ENCODE data around the gene PRDM5.

Gene PRDM5

DNA sequence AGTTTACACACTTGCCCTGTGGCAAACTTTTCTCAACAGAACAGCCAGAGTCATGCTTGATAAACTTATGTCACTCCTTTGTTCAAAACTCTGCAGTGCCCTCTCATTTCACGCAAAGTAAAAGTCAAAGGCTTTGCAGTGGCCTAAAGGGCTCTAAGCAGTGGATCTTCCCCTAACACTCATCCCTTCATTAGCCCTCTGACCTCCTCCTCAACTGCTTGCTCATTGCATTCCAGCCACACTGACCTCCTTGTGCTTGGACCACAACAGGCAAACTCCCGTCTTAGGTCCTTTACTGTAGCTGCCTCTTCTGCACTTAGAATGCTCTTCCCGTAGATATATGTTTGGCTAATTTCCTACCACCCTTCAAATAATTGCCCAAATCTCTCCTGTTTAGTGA is 5.6 kb downstream of the PRDM5 start:
- 86 to 87% methylated on average over 2 of the region's 3 CpGs for WGBS, 2 experiments
- Histone ChIP-seq H3K9me3 (ENCODE audit: control insufficient read depth, low read length) (no peaks in the 10 kb centered on the region), H3K27ac (ENCODE audit: insufficient read depth, low read depth, low read length, poor library complexity, severe bottlenecking) (peak overlapping the region; percentile 74), H3K27me3 (ENCODE audit: control insufficient read depth, insufficient read depth, low read length, poor library complexity, severe bottlenecking) (no peaks in the 10 kb centered on the region), H3K4me1 (ENCODE audit: control insufficient read depth, insufficient read depth, low read length) (peaks cover 31% of the 10 kb centered on the region), H3K36me3 (ENCODE audit: control insufficient read depth, insufficient read depth, low read length) (no peaks in the 10 kb centered on the region), H3K4me3 (ENCODE audit: insufficient read depth, low read depth, low read length) (no peak overlapping the region)

DNA sequence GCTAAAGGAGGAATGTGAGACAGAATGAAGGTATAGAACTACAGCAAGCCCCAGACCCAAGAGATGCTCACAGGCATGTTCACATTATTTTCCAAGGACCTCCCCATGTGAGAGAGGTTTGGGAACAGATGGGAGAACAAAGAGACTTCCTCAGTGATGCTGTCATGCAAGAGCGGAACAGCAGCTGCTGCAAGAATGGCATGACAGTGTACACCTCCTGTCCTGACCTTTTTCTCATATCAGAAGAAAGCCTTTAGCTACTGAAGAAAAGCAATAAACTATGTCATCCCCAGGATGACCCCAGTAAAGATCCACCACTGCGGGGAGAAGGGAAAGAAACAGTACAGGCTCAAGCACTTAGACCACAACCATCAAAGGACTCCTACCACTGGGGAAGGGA is 7.2 kb downstream of the PRDM5 start:
- Histone ChIP-seq H3K36me3 (ENCODE audit: control insufficient read depth, insufficient read depth, low read length) (no peaks in the 10 kb centered on the region), H3K4me3 (ENCODE audit: insufficient read depth, low read depth, low read length) (no peak overlapping the region), H3K4me1 (ENCODE audit: control insufficient read depth, insufficient read depth, low read length) (peaks cover 24% of the 10 kb centered on the region), H3K27me3 (ENCODE audit: control insufficient read depth, insufficient read depth, low read length, poor library complexity, severe bottlenecking) (no peaks in the 10 kb centered on the region), H3K27ac (ENCODE audit: insufficient read depth, low read depth, low read length, poor library complexity, severe bottlenecking) (peak overlapping the region; percentile 56), H3K9me3 (ENCODE audit: control insufficient read depth, low read length) (no peaks in the 10 kb centered on the region)
- 86% methylated on average over 2 of the region's 2 CpGs for WGBS, 2 experiments

DNA sequence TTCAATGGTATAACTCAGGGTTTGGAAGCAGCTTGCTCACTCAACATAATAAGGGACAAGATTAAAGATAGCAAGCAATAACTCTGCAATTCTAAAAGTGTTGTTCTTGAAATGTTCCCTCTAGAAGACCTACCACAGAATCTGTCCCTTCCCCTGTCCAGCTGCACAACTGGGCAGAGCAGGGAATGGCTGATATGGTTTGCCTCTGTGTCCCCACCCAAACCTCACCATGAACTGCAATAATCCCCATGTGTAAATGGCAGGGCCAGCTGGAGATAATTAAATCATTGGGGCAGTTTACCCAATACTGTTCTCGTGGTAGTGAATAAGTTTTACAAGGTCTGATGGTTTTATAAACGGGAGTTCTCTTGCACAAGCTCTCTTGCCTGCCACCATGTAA is 19.1 kb downstream of the PRDM5 start:
- H3K27ac ChIP-seq (ENCODE audit: insufficient read depth, low read depth, low read length, poor library complexity, severe bottlenecking): no peak overlapping the region
- no peaks in the 10 kb centered on the region for H3K36me3 ChIP-seq (ENCODE audit: control insufficient read depth, insufficient read depth, low read length)
- H3K27me3 ChIP-seq (ENCODE audit: control insufficient read depth, insufficient read depth, low read length, poor library complexity, severe bottlenecking): no peaks in the 10 kb centered on the region
- 96 to 97% methylated on average over 2 of the region's 2 CpGs for WGBS, 2 experiments
- H3K4me3 ChIP-seq (ENCODE audit: insufficient read depth, low read depth, low read length): no peak overlapping the region
- no peaks in the 10 kb centered on the region for H3K4me1 ChIP-seq (ENCODE audit: control insufficient read depth, insufficient read depth, low read length)
- H3K9me3 ChIP-seq (ENCODE audit: control insufficient read depth, low read length): no peaks in the 10 kb centered on the region

DNA sequence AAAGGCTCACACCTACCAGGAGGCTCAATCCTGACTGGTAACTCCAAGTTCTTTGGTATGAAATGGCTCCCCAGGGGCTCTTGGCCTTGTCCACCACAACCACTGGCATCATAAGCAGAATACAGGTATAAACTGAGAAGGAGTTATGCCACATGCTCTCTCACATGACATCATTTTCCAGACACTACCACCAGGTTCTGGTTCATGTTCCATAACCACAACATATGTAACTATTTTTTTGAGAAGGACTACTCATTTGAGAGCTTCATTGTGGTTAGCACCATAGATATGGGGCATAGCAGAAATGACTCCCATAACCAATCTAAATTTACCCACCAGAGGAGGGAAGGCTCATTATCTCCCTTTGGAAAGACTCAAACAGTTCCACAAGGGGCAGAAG is 19.6 kb downstream of the PRDM5 start:
- no peaks in the 10 kb centered on the region for H3K9me3 ChIP-seq (ENCODE audit: control insufficient read depth, low read length)
- H3K36me3 ChIP-seq (ENCODE audit: control insufficient read depth, insufficient read depth, low read length): no peaks in the 10 kb centered on the region
- no peak overlapping the region for H3K27ac ChIP-seq (ENCODE audit: insufficient read depth, low read depth, low read length, poor library complexity, severe bottlenecking)
- H3K4me1 ChIP-seq (ENCODE audit: control insufficient read depth, insufficient read depth, low read length): no peaks in the 10 kb centered on the region
- H3K27me3 ChIP-seq (ENCODE audit: control insufficient read depth, insufficient read depth, low read length, poor library complexity, severe bottlenecking): no peaks in the 10 kb centered on the region
- no peak overlapping the region for H3K4me3 ChIP-seq (ENCODE audit: insufficient read depth, low read depth, low read length)

DNA sequence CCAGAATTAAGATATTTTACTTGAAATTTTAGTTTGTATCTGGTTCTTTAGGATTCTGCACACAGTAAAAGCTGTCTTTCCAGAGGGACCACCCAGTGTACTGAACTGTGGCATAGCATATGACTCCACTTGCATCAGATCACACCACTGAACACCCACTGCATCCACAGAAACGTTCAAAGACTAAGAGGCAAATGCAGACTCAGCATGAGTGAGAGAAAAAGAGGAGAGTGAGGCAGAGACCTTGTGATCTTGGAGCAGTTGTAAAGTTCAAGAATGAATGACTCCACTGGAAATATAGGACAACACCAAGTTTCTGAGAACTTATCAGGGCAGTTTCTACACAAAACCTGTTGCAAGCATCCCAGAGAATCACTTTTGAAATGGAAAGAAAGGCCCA is 20.8 kb downstream of the PRDM5 start:
- 80 to 91% methylated on average over 1 of the region's 1 CpG for WGBS, 2 experiments
- no peaks in the 10 kb centered on the region for H3K4me1 ChIP-seq (ENCODE audit: control insufficient read depth, insufficient read depth, low read length)
- no peaks in the 10 kb centered on the region for H3K36me3 ChIP-seq (ENCODE audit: control insufficient read depth, insufficient read depth, low read length)
- H3K27me3 ChIP-seq (ENCODE audit: control insufficient read depth, insufficient read depth, low read length, poor library complexity, severe bottlenecking): no peaks in the 10 kb centered on the region
- no peak overlapping the region for H3K27ac ChIP-seq (ENCODE audit: insufficient read depth, low read depth, low read length, poor library complexity, severe bottlenecking)
- no peak overlapping the region for H3K4me3 ChIP-seq (ENCODE audit: insufficient read depth, low read depth, low read length)
- no peaks in the 10 kb centered on the region for H3K9me3 ChIP-seq (ENCODE audit: control insufficient read depth, low read length)

DNA sequence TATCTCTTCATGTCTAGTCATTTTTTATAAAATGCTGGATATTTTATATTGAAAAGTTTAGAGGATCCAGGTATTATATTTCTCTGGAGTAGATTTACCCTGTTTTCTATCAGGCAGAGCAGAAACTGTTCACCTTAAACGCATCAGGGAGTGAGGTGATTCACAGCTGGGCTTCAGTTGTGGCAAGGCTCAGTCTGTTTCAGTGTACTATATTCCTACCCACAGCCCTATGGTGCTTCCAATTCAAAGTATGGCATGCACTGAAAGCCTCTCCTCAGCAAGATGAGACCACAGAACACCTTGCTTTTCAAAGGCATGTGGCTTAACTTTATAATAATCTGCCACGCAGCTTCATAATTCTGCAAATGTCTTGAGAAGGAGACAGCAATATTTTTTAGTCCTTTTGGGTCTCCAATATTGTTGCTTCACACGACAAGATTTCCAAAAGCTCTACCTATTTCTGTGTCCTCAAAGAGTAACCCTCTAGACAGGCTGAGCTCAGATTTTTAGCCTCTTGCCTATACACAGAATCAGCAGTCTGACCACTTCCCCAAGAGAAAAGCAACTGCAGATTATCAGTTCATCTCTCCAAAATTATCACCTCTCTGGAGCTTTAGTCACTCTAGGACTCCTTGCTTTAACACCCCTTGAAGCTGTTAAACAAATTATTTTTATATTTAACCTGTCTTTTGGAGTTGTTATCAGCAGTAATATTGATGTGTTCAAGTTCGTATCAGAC is 24.4 kb downstream of the PRDM5 start:
- Histone ChIP-seq H3K36me3 (ENCODE audit: control insufficient read depth, insufficient read depth, low read length) (no peaks in the 10 kb centered on the region), H3K4me3 (ENCODE audit: insufficient read depth, low read depth, low read length) (no peak overlapping the region), H3K4me1 (ENCODE audit: control insufficient read depth, insufficient read depth, low read length) (no peaks in the 10 kb centered on the region), H3K27me3 (ENCODE audit: control insufficient read depth, insufficient read depth, low read length, poor library complexity, severe bottlenecking) (no peaks in the 10 kb centered on the region), H3K27ac (ENCODE audit: insufficient read depth, low read depth, low read length, poor library complexity, severe bottlenecking) (no peak overlapping the region), H3K9me3 (ENCODE audit: control insufficient read depth, low read length) (no peaks in the 10 kb centered on the region)
- WGBS, 2 experiments: 90 to 94% methylated on average over 3 of the region's 4 CpGs

DNA sequence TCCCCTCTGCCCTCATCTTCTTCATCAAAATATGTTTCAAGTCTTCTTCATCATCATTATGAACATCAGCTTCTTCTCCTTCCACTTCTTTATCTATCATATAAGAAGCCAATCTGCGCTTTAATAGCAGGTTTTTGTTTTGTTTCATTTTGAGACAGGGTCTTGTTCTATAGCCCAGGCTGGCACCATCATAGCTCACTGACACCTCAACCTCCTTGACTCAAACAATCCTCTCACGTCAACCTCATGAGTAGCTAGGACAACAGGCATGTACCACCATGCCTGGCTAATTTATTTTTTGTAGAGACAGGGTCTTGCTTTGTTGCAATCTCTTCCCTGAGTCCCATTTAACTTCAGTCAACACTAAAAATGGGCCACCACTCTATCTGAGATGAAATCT is 27.0 kb downstream of the PRDM5 start:
- WGBS, 2 experiments: 96% methylated on average over 2 of the region's 2 CpGs
- Histone ChIP-seq H3K27ac (ENCODE audit: insufficient read depth, low read depth, low read length, poor library complexity, severe bottlenecking) (no peak overlapping the region), H3K4me3 (ENCODE audit: insufficient read depth, low read depth, low read length) (no peak overlapping the region), H3K9me3 (ENCODE audit: control insufficient read depth, low read length) (no peaks in the 10 kb centered on the region), H3K27me3 (ENCODE audit: control insufficient read depth, insufficient read depth, low read length, poor library complexity, severe bottlenecking) (no peaks in the 10 kb centered on the region), H3K36me3 (ENCODE audit: control insufficient read depth, insufficient read depth, low read length) (peaks cover 7% of the 10 kb centered on the region), H3K4me1 (ENCODE audit: control insufficient read depth, insufficient read depth, low read length) (no peaks in the 10 kb centered on the region)

DNA sequence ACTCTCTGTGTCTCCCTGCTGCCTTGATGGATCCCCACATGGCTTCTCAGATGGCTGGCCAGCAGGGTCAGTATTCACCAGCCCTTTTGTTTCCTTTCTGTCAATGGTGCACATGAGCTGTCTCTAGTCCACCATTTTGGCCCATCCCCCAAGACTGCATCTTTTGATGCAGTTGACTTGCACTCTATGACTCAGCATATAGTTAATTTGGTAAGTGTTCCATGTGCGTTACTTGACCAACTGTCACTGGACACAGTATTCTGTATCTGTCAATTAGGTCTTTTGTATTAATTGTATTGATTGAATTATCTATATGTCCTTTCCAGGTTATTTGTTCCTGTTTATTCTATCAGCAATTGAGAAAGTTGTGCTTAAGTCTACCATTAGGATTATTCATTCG is 29.2 kb downstream of the PRDM5 start:
- 96 to 100% methylated on average over 2 of the region's 2 CpGs for WGBS, 2 experiments
- no peak overlapping the region for H3K4me3 ChIP-seq (ENCODE audit: insufficient read depth, low read depth, low read length)

DNA sequence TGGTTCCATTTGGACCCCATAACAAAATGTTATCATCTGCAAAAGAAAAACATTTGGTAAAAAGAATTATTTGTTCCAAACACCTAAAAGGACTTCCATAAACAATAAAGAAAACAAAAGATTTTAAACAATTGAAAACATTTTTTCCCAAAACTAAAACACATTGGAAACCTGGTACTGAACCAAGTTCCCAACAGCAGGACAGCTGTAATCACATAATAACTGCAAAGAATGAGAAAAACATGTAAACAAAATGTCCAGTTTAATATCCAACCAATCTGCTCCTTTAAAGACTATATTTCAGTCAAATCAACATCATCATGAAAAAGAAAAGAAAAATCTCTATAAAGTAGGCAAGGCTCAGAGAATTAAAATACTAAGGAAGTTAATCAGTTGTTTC is 36.3 kb downstream of the PRDM5 start:
- Histone ChIP-seq H3K27me3 (ENCODE audit: control insufficient read depth, insufficient read depth, low read length, poor library complexity, severe bottlenecking) (no peaks in the 10 kb centered on the region), H3K36me3 (ENCODE audit: control insufficient read depth, insufficient read depth, low read length) (no peaks in the 10 kb centered on the region), H3K9me3 (ENCODE audit: control insufficient read depth, low read length) (no peaks in the 10 kb centered on the region), H3K4me3 (ENCODE audit: insufficient read depth, low read depth, low read length) (no peak overlapping the region), H3K4me1 (ENCODE audit: control insufficient read depth, insufficient read depth, low read length) (no peaks in the 10 kb centered on the region), H3K27ac (ENCODE audit: insufficient read depth, low read depth, low read length, poor library complexity, severe bottlenecking) (no peak overlapping the region)

More for the DNA sequence above, 29.2 kb downstream of the PRDM5 start:
- Histone ChIP-seq H3K27me3 (ENCODE audit: control insufficient read depth, insufficient read depth, low read length, poor library complexity, severe bottlenecking) (no peaks in the 10 kb centered on the region), H3K9me3 (ENCODE audit: control insufficient read depth, low read length) (no peaks in the 10 kb centered on the region), H3K4me1 (ENCODE audit: control insufficient read depth, insufficient read depth, low read length) (no peaks in the 10 kb centered on the region), H3K36me3 (ENCODE audit: control insufficient read depth, insufficient read depth, low read length) (peaks cover 7% of the 10 kb centered on the region), H3K27ac (ENCODE audit: insufficient read depth, low read depth, low read length, poor library complexity, severe bottlenecking) (no peak overlapping the region)

DNA sequence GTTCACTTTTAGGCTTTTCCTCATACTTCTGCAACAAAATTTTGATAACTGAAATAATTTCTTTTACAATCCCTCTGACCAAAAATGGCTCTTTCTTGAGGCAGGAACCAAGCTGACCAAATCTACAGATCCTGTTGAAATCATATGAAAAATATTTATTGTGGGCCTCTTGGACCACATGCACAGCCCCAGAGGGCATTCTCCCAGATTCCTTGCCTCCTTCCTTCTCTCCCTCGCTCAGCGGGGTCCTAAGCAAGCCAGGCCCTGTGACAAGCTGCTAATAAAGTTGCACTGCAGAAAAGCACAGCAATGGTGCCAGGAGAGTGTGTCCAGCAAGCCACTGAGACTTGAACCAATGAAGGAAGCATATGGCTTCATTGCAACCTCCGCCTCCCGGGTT is 40.7 kb downstream of the PRDM5 start:
- Histone ChIP-seq H3K36me3 (ENCODE audit: control insufficient read depth, insufficient read depth, low read length) (no peaks in the 10 kb centered on the region), H3K27ac (ENCODE audit: insufficient read depth, low read depth, low read length, poor library complexity, severe bottlenecking) (no peak overlapping the region), H3K27me3 (ENCODE audit: control insufficient read depth, insufficient read depth, low read length, poor library complexity, severe bottlenecking) (no peaks in the 10 kb centered on the region), H3K4me3 (ENCODE audit: insufficient read depth, low read depth, low read length) (no peak overlapping the region), H3K9me3 (ENCODE audit: control insufficient read depth, low read length) (no peaks in the 10 kb centered on the region), H3K4me1 (ENCODE audit: control insufficient read depth, insufficient read depth, low read length) (no peaks in the 10 kb centered on the region)
- WGBS, 2 experiments: 94 to 95% methylated on average over 4 of the region's 4 CpGs

DNA sequence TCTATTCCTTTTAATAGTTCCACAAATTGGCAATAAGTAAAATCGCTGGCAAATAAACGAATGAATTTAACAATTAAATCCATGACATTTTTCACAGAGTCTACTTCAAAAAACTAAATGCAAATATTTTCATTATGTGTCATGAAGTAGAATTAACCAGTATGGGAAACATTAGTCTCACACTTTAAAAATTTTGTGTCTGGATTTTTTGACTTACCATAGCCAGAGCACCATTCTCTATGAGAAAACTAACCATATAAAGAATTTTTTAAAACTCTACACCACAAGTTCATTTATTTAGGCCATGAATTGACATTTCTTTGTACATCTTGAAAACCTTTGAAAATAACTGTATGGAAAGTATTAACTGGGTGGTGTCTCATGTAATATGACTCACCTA is 41.2 kb downstream of the PRDM5 start:
- 96 to 100% methylated on average over 2 of the region's 2 CpGs for WGBS, 2 experiments
- no peaks in the 10 kb centered on the region for H3K9me3 ChIP-seq (ENCODE audit: control insufficient read depth, low read length)
- no peaks in the 10 kb centered on the region for H3K36me3 ChIP-seq (ENCODE audit: control insufficient read depth, insufficient read depth, low read length)
- no peak overlapping the region for H3K4me3 ChIP-seq (ENCODE audit: insufficient read depth, low read depth, low read length)
- H3K27me3 ChIP-seq (ENCODE audit: control insufficient read depth, insufficient read depth, low read length, poor library complexity, severe bottlenecking): no peaks in the 10 kb centered on the region
- H3K27ac ChIP-seq (ENCODE audit: insufficient read depth, low read depth, low read length, poor library complexity, severe bottlenecking): no peak overlapping the region
- H3K4me1 ChIP-seq (ENCODE audit: control insufficient read depth, insufficient read depth, low read length): no peaks in the 10 kb centered on the region

All from ectodermal cell (in vitro differentiated cells).